HG03575 (cell line): ENCODE results near the gene SAMD8.
"Not testable (repeated sequence)": the region's sequence is repeated elsewhere in the genome, so short reads cannot be mapped to it uniquely, and the experiment has no call there.

Source experiments
- ATAC-seq: cut with Tn5 transposase; IDR thresholded peaks from one replicate; pipeline ENCODE4 v1.9.1; 2021; ENCODE audit not compliant: unreplicated experiment, insufficient number of reproducible peaks, low FRiP score; ENCODE audit errors: extremely low read depth

SAMD8 gene

DNA sequence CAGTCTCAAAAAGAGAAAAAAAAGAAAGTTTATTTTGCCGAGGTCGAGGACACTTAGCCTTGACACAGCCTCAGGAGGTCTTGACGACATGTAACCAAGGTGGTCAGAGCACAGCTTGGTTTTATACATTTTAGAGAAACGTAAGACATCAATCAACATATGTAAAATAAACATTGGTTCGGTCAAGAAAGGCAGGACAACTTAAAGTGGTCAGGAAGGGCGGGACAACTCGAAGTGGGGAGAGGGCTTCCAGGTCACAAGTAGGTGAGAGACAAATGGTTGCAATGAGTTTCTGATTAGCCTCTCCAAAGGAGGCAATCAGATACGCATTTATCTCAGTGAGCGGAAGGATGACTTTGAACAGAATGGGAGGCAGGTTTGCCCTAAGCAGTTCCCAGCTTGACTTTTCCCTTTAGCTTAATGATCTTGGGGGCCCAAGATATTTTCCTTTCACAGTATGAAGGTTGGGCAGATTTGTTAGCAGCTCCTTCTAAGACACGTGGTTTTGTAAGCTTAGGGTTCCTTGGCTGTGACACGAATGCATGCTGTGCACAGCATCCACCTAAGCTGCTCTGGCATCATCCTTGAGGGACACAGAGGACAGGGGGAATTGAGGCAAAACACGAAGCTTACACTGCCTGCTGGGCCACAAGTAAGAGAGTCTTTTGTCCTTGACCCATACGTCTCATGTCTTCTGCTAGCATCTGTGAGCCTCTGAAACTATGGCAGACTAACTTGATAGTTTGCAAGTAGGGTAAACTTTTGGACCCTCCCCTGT, 95.8 kb downstream of the SAMD8 start:
- no peak for ATAC-seq

DNA sequence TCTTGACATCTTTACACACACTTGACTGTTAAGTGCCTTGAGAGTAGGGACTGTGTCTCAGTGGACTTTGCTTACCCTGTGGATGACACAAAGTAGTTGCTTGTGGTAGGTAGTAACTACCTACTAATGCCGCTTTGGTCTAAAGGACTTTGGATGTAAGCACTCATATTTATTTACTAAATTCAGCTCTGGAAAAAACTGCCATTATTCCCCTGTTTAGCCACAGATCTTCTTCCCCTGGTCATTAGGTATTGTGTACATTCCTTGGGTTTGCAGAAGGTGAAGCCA, 96.3 kb downstream of the SAMD8 start:
- no peak for ATAC-seq

DNA sequence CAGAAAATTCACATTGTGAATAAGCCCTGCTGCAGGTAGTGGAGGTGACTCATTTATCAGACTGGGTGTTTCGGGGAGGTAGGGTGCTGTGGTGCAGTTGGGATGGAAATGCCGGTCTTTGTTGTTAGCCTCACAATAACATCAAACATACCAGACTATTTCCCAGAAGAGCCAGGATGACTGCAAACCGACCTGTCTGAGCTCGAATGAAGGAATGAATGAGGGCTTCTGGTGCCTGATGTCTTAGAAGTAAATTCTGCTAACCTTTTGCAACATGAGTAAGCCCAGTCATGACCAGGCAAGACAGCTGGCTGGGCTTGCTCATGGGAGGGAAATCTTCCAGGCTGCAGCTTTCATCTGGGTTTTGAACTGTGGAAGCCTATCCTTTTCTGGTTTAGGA, 96.7 kb downstream of the SAMD8 start:
- no peak for ATAC-seq

DNA sequence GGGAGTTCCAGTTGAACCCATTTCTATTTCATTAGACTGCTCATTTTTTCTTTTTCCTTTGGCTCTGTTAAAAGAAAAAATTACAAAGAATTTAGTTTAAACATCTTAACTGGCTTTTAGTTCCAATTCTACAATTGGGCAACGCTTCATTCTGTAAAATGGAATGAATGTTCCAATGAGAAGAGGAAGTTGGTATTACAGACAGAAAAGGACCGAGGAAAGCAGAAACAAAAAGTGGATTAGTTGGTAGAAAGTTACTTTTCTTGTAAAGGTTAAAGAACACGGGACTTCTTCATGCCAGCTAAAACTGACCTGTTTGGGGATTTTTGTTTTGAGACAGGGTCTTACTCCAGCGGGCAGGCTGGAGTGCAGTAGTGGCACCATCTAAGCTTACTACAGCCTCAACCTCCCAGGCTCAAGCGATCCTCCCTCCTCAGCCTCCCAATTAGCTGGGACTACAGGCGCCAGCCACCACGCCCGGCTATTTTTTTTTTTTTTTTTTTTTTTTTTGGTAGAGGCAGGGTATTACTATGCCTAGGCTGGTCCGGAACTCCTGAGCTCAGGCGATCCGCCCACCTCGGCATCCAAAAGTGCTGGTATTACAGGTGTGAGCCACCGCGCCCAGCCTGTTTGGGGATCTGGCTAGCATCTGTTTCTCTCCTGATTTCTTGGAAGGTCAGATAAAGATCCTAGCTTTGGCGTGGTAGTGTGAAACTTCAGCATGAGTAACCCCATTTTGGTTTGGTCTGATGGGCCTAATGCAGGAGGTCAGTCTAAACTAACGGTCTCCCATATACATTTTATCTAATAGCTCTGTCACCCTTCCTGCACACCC, 97.8 kb downstream of the SAMD8 start:
- ATAC-seq, result no peak

DNA sequence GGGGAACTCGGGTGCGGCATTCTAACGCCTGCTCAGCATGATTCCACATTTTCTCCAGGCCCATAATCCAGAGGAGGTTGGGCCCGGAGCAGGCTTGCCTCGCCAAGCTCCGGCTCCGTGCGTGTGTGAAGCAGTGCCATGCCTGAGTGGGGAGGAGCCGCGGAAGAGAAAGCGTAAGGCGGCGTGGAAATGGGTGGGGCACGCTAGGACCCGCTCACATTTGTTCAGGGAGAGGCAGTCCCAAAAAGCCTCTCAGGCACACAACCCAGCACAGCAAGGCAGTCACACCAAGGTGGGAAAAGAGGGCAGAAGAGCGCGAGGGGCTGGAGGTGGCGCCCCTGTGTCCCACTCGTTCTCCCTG, 98.4 kb downstream of the SAMD8 start:
- peak; percentile 15 for ATAC-seq

DNA sequence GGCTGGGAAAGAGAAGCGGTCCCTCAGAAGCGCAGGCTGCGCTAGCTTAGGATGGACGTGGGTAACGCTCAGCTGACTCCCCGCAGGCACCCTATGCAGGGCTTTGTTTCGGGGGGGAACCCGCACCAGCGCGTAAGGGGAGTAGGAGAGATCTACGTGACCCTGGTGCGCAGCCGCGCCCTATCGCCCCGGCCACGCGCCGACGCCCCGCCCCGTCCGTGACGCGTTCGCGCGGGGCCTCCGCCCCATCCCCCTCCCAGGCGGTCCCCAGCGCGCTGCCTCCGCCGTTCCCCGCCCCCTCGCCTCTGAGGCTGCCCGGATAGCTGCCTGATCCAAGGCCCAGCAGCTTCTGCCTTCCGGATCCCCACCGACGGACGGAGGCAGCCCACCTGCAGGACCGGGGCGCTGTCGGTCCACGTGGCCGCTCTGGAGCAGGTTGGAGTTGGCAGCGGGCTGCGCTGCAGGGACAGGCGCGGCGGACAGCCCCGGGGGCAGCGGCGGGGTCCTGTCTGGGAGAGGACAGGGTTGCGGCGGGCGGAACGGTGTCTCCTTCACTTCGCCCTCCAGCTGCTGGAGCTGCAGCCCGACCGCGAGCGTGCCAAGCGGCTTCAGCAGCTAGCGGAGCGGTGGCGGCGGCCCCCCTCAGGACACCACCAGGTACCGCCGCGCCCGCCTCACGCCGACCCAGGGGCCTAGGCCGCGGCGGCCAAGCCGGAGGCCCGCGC, 99.0 kb downstream of the SAMD8 start, which contains the start of gene VDAC2:
Gene VDAC2, plus strand, starts transcription at position 515 of the 725 bp plus-strand sequence. CDS start 363 bp downstream, outside the sequence.
- peak; percentile 72 for ATAC-seq

DNA sequence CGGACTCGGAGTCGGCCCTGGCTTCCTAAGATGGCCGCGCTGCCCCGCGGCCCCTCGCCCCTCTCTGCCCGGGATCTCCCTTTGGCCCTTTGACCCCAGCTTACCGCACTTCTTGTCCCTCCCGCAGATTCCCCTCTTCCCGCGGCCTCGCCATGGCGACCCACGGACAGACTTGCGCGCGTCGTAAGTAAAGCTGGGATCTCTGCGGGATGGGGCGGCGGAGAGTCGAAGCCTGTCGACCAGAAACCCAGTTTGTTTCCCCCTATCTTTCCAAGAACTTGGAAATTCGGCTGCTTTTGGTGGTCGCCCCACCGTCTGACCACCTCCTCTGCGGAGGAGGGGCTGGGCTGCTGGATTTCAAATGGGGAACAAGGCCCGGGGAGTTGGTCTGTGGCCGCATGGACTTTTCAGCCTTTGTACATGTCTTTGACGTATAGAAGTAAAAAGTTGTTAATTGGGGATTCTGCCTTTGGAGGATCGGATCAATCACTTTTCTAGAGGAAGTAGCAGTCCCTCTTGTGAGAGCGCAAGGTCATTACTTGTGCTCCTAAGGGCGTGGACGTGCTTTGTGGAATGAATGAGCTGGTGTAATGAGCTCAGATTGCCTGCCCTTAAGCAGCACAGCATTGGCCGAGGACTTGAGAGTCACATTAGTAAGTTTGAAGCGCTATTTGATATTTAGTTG, 99.7 kb downstream of the SAMD8 start:
- ATAC-seq, result no peak

DNA sequence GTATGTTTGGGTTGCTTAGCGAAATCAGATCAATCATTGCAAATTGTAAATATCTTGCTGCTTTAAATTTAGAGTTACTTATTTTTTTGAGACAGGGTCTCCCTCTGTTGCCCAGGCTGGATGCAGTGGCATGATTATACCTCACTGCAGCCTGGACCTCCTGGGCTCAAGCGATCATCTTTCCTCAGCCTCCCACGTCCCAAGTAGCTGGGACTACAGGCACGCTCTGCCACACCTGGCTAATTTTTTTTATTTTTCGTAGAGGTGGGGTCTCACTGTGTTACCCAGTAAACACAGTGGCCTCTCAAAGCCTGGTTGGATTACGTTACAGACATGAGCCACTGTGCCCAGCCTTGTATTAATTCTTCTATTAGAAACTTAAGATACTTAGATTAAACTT, 100.9 kb downstream of the SAMD8 start:
- no peak for ATAC-seq

DNA sequence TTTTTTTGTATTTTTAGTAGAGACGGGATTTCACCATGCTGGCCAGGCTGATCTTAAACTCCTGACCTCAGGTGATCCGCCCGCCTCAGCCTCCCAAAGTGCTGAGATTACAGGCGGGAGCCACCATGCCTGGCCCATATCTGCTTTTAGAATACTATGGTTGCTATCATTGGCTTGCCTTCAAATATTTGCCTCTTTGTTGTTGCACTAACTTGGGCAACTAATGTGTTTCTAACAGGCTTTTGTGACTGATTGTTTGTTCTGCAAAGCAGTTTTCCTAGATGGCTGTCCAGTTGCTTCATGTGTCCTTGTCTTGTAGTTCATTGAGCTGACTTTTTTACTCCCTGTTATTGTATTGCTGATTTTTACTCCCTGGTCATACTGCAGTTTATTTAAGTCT, 108.8 kb downstream of the SAMD8 start:
- no peak for ATAC-seq

DNA sequence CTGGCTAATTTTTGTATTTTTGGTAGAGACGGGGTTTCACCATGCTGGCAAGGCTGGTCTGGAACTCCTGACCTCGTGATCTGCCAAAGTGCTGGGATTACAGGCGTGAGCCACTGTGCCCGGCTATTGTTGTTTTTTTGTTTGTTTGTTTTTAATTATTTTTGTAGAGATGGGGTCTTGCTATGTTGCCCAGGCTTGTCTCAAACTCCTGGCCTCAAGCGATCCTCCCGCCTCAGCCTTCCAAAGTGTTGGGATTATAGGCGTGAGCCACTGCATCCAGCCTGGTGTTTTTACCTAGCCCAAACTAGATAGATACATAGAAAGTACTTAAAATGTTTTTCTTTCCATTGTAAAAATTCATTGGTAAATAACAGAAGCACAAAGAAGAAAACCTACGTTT, 110.0 kb downstream of the SAMD8 start:
- not testable (repeated sequence) for ATAC-seq

DNA sequence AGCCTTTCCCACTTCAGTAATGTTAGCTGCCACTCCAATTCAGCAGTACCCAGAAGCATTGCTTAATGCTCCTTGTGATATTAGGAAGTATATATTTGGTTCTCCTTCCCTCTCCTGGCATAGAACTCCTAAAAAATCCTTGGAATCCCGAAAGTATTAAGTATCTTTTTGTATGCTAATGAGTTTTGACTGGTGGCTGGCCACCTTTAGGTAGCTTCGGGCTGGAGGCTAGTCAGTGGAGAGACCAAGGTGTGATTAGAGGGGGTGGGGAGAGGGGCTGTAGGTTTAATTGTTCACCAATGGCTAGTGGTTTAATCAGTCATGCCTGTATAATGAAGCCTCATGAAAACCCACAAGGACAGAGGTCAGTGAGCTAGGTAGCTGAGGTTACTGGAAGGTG, 112.1 kb downstream of the SAMD8 start:
- ATAC-seq, result no peak

DNA sequence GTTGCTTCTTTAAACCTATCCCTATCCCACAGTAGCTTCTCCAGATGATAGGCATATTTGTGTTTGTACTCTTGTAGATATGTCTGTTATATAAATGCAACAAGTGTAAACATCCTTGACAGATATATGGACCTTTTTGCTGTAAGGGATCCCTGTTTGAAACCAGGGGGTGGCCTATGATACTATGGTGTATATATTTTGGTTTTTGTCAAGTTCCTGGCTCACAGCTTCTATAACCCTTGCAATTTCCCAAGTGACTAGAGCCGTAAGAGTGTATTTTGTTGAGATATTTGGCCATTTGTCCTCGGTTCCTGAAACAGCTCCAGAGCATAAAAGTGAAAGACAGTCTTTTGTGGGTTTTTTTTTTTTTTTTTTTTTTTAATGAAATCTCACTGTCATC, 114.6 kb downstream of the SAMD8 start:
- ATAC-seq, result no peak

DNA sequence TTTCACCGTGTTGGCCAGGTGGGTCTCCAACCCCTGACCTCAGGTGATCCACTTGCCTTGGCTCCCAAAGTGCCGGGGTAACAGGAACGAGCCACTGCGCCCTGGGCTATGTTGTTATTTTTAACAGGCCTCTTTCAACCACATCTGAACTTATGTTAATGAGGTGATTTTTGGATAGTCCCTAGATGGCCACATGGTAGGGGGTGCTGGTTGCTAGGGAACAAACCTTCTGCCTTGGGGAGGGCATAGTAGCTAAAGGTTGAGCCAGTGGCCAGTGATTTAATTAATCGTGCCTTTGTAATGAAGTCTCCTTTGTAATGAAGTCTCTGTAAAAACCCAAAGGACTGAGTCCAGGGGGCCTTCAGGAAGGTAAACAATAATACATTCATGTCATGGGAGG, 115.2 kb downstream of the SAMD8 start:
- no peak for ATAC-seq

DNA sequence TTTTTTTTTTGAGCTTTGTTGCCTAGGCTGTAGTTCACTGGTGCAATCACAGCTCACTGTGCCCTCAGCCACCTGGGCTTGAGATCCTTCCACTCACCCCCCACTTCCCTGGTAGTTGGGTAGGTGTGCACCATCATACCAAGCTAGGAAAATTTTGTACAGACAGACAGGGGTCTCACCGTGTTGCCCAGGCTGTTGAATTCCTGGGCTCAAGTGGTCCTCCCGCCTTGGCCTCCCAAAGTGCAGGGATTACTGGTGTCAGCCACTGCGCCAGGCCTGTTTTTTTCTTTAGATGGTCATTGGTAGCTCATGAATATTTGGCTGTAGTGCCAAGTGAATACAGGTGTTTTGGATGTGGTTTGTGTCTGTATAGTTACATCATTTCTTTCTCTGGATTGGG, 116.8 kb downstream of the SAMD8 start:
- no peak for ATAC-seq

DNA sequence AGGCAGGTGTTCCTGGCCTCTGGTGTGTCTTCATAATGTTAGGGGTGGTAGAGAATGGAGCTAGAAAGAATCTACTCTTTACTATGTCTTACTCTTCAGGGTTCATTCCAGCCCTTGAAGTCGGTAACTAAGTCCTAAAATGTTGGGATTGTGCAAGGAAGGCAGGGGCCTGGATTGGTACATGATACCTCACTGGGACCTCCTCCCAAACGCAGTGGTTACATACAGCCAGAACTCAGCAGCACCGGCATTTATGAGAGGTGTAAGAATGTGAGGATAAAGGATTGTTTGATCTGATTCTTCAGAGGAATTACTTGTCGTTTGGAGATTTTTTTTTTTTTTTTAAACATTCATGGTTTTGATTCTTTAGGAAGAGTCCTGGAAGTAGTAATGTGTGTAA, 117.4 kb downstream of the SAMD8 start:
- no peak for ATAC-seq

DNA sequence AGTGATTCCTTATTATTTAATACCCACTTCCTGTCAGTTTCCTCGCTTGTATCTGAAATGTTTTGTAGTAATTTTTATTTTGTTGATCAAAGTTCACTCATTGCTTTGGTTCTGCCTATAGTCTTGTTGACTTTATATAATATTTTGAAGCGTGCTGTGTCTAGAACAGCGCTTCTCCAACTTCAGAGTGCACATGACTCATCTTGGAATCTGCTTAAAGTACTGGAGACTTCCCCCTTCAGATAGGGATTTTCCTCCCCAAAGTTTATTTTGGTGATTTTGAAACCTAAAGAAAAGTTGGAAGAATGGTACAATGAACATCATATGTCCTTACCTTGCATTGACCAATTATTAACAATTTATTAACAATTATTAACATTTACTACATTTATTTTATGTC, 118.5 kb downstream of the SAMD8 start:
- no peak for ATAC-seq

DNA sequence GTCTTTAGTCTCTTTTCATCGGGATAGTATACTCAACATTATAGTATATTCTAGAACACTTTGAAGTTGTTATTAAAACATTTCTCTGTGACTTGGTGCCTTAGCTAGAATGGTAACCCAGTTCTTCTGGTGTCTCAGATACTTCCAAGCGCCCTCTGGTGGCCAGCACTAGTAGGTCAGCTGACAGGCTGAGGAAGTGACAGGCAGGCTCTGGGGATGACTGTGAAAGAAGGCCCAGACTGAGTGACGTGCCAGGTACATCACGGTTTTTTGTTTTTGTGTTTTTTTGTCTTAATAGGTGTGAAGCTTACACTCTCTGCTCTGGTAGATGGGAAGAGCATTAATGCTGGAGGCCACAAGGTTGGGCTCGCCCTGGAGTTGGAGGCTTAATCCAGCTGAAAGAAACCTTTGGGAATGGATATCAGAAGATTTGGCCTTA, 119.2 kb downstream of the SAMD8 start:
- ATAC-seq, result peak; percentile 31
